ENCODE data around the gene SCARB1.

SCARB1 gene

DNA sequence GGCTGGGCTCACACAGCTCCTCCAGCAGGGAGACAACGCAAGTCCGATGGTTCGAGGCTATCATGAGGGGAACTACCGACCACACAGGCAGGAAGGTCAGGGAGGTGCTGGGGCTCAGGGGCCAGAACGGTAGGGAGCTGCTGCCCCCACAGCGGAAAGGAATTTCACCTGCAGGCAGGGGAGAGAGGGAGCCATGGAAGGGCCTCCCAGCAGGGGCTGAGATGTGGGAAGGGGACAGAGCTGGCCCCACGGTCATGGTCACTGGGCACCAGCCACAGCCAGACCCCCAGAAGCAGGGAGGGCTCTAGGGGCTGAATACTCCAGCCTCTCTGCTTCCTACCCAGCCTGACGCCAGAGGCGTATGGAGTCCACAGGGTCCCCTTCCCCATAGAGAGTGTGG, 103.1 kb downstream of the SCARB1 start:
- DNase-seq (ENCODE audit: low spot score): no peak

DNA sequence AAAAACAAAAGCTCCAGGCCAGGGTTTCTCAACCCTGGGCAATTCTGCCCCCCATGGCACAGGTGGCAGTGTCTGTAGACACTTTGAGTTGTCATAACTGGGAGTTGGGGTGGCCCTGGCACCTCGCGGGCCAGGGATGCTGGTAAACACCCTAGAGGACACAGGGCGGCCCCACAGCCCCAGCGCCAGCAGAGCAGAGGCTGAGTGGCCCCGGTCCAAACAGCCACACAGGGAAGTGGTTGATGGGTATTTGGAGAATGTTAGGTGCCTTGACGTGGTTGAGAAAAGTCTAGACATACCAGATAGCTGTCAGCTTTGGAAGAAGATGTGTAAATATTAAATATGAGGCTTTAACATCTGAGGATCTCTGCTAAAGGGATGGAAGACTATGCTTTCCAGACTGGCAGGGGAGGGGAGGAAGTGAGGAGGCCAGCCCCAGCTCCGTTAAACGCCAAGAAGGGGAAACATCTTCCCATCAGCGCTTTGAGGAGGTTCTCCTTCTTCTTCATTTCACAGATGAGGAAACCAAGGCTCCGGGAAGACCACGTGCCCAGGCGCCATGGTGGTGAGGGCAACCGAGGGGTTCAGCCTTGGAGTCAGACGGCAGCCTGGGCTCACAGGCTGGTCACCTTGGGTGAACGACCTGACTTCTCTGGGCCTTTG, 103.7 kb downstream of the SCARB1 start:
- DNase-seq (ENCODE audit: low spot score): no peak

DNA sequence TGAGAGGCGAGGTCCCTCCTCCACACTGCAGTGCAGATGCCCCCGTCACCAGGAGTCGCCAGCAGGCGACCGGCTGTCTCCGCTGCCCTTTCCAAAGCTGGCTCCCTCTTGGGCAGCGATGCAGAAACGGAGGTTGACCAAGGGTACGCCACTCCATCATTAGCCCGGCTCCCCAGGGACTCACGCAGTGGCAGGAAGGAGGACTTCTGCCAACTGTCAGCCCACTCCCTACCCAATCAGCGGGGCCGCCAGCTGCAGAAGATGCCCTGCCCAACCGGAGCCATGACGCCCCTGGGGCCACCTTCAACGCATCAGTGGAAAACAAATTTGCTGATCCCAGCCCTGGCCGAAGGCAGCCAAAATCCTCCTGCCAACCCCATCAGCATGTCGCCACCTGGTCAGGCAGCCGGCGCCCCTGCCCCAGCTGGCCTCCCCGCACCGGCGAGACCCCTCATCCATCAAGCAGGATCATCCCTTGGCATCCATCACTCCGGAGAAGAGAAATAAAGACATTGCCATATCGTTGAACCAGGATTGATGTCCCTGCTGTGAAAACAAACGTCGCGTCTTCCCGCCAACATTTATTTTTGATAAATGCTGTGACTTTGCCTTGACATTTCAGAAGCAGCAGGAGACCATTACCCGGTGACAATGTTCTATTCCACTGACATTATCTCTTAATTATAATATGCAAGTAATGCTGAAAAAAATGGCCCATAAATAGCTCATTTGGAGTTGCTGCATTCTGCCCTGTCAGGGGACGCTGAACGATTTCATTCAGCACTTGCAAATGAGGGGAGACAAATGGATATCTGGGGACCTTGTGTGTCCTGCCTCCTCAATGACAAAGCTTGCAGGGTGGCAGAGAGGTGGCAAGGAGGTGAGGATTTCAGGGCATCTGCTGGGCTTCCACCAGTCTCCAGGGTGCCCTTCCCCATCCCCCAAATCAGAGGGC, 105.1 kb downstream of the SCARB1 start:
- no peak for DNase-seq (ENCODE audit: low spot score)

DNA sequence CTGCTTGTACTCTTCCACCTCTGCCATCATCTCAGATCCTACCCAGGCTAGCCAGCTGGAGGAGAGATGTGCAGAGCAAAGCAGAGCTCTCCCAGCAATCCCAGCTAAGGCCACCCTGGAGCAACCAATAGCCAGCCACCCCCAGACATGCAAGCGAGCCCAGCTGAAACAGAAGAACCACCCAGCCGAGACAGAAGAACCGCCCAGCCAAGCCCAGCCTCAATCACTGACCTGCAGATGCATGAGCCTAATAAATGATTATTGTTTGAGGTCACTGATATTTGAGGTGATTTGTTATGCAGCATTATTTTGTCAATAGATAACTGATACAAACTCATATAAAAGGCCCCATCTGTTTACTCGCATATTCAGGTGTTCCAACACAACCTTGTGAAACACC, 106.3 kb downstream of the SCARB1 start:
- no peak for DNase-seq (ENCODE audit: low spot score)

DNA sequence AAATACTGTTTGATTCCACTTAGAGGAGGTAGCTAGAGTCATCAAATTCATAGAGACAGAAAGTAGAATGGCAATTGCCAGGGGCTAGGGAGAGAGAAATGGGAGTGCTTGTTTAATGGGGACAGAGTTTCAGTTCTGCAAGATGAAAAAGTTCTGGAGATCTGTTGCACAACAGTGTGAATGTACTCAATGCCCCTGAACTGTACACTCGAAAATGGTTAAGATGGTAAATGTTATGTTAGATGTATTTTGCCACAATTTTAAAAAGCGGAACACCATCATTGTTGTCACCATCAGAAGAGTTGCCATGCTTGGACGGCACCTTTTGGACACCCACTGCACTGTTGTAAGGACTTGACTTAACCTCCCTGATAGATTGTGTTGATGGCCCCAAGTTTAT, 106.9 kb downstream of the SCARB1 start:
- DNase-seq (ENCODE audit: low spot score): no peak

DNA sequence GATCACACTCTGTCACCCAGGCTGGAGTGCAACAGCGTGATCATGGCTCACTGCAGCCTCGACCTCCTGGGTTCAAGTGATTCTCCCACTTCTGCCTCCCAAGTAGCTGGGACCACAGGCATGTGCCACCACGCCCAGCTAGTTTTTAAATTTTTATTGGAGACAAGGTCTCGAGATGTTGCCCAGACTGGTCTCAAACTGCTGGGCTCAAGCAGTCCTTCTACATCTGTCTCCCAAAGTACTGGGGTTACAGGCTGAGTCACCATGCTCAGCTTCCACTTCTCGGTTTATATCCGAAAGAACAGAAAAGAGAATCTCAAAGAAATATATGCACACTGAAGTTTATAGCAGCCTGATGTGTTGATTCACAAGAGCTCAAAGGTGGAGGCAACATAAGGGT, 107.5 kb downstream of the SCARB1 start:
- no peak for DNase-seq (ENCODE audit: low spot score)

DNA sequence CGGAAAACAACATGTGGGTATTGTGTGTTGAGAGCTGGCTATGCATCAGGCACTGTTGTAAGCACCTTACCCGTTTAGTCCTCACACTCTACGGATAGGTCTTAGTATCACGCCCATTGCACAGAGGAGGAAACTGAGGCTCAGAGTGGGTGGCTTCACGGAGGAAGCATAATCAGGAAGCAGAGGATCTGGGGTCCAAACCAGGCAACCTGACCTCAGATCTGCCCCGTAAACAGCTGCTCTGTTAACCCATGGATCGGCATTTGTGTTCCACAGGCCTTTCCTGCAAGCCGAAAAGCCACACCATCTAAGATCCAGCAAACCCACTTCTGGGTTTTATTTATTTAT, 107.9 kb downstream of the SCARB1 start:
- DNase-seq (ENCODE audit: low spot score): no peak

DNA sequence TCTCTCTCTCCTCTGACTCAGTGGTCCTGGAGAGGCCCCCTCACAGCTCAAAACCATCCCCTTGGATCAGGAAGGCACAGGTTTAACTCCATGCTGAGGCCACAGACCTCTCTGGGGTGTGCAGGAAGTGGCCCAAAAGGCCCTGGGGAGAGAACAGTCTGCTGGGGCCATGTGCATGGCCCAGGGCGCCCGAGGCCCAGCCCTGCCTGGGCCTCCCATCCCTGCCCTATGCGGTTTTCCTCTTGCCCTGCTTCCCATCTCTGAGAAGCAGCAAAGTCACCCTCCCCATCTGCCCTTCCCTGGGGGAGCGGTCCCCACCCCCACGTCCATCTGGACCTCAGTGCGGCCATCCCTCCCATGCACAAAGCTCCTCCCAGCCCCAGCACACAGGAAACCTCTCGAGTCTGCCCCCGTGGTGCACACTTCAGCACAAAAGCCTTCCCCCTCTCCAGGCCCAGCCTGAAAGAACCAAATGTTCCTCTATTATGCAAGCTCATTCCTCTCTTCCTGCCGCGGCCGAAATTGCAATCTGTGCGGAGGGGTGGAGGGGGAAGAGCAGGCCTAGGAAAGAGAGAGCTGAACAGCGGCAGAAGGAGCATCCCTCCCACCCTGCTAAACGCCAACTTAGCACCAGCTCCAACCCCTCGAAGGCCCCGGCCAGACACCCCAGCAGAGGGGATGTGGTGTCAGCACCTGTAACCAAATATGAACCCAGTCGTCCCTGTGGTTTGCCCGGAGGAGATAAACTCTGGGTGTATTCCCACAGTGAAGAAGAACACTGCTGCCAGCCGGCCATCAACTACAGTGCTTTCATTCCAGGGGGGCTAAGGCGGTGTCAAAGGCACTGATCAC, 108.5 kb downstream of the SCARB1 start:
- DNase-seq (ENCODE audit: low spot score): no peak

DNA sequence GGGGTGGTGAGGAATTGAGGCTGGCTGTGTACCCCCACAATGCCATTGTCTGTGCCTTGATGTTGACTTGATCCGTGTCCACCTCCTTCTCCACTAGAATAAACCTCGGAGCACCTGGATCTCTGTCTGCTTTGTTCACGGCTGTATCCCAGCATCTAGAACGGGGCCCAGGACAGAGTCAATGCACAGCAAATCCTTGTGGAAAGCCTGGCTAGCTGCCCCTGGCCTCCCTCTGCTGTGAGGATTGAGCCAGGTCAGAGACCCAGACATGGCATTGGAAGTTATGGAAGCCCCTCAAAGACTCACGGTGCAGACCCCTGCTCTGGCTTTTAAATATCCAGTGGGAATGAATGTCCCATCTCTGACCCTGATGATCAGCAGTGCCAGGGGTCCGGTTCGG, 109.2 kb downstream of the SCARB1 start:
- DNase-seq (ENCODE audit: low spot score): no peak

DNA sequence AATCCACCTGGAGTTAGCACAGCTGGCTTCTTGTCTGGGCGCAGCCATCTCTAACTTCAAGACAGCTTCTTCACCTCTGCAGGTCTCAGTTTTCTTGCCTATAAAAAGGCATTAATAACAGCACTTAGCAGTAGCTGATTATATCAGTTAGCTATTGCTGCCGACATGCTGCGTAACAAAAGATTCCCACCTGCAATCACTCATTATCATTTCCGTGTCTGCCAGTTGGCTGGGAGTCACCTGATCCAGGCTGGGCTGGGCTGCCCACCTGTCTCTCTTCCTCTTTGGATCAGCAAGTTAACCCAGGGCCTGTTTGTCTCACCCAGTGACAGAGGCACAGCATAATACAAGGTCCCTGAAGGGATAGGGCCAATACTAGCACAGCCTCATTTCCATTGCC, 109.7 kb downstream of the SCARB1 start:
- no peak for DNase-seq (ENCODE audit: low spot score)

DNA sequence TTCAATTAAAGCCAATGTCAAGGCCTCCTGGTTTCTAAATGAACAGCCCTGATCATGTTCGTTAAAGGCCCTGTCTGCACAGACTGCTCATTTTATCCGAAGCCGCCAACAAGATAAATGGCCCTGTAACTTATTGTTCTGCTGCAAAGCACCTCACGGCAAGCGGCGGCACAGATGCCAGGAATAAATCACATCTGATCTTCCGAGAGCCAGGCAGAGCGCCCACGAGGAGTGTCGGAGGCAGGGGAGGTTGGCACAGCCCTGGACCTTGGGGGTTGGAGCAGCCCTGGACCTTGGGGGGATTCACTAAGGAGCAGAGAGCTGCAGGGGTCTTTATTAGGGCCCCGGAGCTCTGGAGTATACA, 110.5 kb downstream of the SCARB1 start:
- DNase-seq (ENCODE audit: low spot score): no peak

DNA sequence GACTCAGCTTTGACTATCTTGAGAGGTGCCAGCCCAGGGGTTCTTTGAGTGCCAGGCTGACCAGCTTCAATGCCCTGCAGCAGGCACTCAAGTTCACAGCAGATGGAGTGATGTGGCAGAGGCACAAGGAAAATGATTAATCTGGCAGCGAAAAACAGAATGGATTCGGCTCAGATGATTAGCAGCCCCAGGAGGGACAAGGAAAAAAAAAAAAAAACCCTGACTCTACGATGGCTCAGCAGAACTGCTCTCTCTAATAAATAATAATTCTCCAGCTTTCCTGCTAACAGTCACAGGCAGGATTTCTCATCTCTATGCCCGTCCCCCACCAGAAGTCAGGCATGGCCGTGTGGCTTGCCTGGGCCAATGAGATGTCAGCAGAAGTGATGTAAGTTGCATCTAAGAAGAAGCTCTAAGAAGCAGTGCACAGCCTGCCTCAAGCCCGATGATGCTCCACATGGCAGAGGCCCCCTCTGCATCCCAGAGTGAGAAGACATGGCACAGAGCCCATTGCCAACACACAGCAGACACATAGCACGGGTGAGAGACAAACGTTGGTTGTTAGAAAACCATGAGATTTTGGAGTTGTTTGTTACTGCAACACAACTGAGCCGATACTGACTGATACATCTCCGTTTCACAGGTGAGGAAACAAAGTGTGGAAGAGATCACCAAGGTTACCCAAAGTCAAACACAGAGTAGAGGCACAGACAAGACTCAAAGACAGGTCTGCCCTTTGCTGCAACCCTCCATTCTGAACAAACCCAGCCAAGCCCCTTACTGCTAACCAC, 111.0 kb downstream of the SCARB1 start:
- no peak for DNase-seq (ENCODE audit: low spot score)

DNA sequence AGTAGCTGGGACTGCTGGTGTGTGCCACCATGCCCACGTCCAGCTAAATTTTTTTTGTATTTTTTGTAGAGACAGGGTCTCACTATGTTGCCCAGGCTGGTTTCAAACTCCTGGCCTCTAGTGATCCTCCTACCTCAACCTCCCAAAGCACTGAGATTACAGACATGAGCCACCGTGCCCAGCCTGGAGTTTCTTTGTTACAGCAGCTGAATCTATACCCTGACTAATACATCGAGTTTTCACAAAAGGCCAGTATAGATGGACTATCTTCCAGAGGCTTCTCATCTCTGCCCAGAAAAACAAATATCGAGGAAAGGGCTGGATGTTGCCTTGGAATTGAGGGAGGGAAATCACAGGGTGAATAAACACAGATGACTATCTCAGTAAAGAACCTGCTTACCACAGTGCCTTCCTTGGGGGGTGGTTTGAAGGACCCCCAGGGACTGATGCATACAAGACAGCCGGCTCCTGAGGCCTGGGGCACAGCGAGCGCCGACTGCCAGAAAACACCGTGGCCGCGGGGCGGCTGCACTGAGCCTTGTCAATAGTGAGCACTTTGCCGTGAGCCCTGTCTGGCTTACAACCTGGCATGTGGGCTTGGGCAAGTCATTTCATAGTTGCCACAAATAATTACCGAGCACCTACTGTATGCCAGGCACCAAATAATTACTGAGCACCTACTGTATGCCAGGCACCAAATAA, 111.9 kb downstream of the SCARB1 start:
- DNase-seq (ENCODE audit: low spot score): no peak

DNA sequence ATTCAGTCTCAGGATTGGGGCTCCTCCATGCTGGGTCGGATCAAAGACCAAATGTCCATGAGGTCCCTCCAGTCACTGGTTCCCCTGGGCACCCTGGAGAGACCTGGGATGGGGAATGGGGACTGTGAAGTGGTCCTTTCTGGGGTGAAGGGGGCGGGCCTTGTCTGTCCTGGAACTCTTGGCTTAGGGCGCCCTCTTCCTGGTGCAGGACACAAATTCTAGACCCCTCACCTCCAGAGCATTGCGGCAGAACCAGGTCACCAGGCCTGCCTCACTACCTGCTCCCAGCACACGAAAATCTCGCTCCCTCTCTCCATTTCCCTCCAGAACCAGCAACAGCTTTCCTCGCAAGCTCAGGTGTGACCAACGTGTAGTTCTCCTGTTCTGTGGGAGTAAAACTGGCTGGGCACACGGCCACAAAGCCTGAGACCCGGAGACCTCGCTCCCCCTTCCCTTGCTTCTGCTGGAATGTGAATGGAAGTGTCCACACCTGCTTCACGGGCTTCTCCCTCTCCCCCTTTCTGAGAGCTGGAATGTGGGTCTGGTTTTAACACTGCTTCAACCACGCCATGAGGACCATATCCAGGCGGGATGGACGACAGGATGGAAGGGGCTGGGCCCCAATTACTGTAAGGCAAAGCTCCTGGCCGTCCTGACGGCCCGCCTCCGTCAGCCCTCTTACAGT, 112.7 kb downstream of the SCARB1 start:
- no peak for DNase-seq (ENCODE audit: low spot score)

DNA sequence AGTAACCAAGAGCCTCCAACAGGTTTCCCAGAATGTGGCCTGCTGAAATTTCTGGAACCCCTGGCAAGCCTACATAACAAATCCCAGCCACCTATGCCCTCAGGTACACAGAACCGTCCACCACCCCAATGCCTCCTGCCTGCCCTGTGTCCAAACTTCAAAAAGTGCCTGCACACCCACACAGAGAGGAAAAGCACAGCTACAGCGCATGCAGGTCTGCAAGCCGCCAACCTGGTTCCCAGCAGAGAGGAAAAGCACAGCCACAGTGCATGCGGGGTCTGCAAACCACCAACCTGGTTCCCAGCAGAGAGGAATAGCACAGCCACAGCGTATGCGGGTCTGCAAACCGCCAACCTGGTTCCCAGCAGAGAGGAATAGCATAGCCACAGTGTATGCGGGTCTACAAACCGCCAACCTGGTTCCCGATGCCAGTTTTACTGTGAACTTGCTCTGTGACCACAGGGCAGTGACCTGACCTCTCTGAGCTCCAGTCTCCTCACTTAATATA, 113.5 kb downstream of the SCARB1 start:
- no peak for DNase-seq (ENCODE audit: low spot score)

DNA sequence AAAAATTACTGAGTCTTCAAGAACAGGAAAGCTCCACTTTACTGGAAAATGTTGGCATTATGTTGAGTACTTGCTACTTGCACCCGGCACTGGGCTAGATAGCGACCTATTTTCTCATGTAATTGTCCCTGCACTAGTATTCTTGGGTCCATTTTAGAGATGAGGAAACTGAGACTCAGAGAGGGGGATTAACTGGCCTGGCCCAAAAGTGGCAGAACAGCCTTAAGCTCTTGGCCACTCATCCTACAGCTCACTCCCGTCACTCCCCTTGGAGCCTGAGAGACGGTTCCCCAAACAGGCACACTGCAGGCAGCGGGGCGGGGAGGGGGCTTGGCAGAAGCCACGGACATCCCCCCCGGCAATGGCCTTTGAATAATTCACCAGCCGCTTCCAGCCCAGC, 113.9 kb downstream of the SCARB1 start:
- no peak for DNase-seq (ENCODE audit: low spot score)

DNA sequence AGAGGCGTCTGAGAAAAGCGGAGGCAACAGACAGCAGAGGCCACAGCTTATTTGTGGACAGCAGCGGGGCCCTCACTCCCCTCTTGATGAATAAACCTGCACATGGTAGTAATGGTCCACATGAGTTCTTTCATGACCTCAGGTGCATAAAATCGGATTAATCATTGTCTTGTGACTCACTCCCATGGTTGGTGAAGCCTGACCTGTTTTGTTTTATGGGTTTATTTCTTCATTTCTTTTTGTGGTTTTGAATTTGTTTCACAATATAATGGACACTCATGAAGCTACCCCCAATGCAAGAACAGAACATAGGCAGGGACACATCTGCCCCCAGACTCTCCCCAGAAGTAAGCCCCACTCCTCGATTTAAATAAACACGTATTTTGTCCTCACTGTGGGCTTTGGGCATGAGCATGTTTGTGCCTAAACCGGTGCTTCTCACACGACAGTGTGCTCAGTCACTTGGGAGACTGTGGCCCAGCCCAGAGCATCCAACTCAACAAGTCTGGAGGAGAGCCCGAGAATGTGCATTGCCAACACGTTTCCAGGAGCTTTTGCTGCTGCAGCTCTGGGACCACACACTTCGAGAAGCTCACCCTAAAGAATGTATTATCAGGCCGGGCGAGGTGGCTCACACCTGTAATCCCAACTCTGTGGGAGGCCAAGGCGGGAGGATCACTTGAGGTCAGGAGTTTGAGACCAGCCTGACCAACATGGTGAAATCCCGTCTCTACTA, 116.1 kb downstream of the SCARB1 start:
- no peak for DNase-seq (ENCODE audit: low spot score)

DNA sequence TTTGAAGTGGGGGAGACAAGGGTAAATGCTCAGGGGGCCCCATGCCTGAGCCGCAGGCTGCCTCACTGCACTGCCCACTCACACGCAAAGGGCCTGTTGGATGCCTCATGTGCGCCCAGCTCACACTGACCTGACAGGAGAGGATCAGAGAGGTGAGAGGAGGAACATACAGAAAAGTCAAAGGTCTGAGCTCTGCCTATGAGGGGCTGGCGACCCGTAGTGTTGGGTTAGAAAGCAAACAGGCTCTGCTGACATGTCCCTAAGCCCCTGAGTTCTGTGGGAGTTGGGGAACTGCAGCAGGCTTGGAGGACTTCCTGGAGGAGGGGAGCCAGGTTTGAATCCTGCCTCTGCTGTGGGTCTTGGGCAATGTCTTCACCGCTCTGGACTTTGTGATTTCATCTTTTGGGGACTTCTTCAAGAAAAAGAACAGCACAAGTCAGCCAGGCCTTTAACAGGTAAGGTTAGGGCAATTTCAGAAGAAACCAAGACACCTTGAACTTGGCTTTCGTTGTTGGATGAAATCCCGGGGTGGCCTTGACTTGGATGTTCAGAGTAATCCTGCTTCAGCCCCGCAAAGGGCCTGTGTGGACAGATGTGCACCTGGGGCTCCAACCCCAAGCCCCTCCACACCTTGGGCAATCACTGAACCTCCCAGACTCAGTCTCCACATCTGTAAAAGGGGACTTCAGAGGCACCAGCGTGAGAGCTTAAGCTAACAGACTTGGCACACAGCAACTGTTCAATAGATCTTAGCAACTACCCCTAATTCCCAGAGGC, 116.8 kb downstream of the SCARB1 start:
- DNase-seq (ENCODE audit: low spot score): no peak

Measured in hematopoietic multipotent progenitor cell treated with erythropoietin and hydrocortisone succinate and interleukin-3 and kit ligand, for 17 days (in vitro differentiated cells).